Stimulated activated CD8-positive, alpha-beta memory T cell treated with anti-CD3 and anti-CD28 coated beads, Interleukin-15, amount 100 ng/mL, for 1 hour (primary cell): ENCODE data around the gene EED.
A peak's percentile ranks its signal among the peaks of the same experiment; 100 is the strongest.
"Not testable (repeated sequence)": the region's sequence is repeated elsewhere in the genome, so short reads cannot be mapped to it uniquely, and the experiment has no call there.

Experiments used
- DNase-seq: peaks from one replicate; pipeline ENCODE4 v3.0.0-alpha.2; 2020; ENCODE audit warnings: low read depth

The EED gene

GRCh38 chr11:86291466-86292262 is 47.1 kb downstream of the EED start:
- peak; percentile 30 for DNase-seq

- no peak for DNase-seq
Measured at GRCh38 chr11:86292912-86293616, 48.5 kb downstream of the EED start.

DNA sequence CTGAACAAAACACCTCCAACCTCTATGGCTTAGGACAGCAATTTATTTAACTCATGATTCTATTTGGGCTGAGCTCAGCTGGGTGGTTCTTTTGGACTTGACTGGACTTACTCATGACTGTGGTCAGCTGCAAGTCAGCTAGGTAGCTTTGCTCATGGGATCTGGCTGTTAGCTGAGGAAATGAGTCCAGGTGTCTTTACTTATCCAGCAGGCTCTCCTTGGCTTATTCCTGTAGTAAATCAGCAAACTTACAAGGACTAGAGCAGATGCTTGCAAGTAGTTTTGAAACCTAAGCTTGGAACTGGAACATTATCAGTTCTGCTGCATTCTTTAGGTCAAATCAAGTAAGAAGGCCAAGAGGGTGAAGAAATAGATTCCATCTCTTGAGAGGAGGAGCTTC is 49.5 kb downstream of the EED start:
- DNase-seq = no peak

GRCh38 chr11:86301742-86302091 is 57.2 kb downstream of the EED start:
- DNase-seq = no peak

DNA sequence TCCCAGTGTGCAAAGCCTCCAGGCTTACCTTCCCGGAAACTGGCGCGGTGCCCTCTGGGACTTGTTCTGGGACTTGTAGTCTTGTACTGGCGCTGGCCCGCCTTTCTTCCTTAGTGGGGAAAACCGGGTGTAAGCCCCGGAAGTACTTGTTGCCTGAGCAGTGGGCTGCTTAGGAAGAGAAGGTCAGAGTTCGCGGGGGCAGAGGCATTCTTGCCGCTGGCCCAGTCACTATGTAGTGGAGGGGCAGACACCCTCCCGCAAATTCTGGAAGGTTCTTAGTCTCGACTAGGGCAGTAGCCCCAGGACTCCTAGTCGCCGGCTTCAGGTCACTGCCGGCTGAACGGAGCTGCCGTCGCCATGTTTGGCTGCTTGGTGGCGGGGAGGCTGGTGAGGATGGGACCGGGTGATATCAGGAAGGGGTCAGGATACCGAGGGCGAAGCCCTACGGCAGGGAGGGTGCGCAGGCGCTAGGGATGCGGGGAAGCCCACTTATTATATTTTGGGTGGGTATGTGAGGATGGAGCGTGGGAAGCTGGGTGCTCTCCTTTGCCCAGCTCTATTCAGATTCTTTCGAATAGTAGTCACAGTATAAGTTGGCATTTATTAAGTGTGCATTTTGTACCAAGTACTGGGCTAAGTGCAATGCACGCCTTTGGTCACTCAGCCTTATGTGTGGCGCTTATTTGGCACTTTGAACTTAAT is 57.7 kb downstream of the EED start, which contains the start of gene HIKESHI:
HIKESHI (plus strand) TSS at position 149 of the 702 bp plus-strand sequence; CDS start at position 358, 209 bp downstream.
- peak; percentile 84 for DNase-seq

GRCh38 chr11:86303257-86303656 is 58.7 kb downstream of the EED start:
- DNase-seq = no peak

DNA sequence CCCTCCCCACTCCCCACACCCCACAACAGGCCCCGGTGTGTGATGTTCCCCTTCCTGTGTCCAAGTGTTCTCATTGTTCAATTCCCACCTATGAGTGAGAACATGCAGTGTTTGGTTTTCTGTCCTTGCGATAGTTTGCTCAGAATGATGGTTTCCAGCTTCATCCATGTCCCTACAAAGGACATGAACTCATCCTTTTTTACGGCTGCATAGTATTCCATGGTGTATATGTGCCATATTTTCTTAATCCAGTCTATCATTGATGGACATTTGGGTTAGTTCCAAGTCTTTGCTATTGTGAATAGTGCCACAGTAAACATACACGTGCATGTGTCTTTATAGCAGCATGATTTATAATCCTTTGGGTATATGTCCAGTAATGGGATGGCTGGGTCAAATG is 64.2 kb downstream of the EED start:
- not testable (repeated sequence) for DNase-seq

DNA sequence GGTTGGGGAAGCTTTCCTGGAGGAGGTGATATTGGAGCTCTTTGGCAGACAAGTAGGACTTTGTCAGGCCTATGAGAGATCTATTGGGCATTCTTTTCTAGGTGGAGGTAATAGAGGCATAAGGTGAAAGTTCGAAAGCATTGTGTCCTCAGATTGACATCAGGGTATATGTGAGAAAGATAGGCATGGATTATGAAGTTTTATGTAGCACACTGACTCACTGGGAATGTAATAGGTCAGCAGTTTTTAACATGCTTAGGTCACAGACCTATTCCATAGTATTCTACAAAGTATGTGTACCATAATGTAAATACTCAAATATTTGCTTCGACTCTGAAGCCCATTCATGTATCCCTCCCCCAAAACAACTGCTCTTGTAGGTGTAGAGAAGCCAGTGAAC is 69.2 kb downstream of the EED start:
- no peak for DNase-seq

GRCh38 chr11:86314636-86315035 is 70.1 kb downstream of the EED start:
- DNase-seq = no peak
